ENCODE results near the gene HSPB8. TPM values are rescaled to one million over a fixed set of nuclear protein-coding genes. Genes with fewer than 3 reads are reported as not detected.

The HSPB8 gene
- total and polyA plus RNA-seq, 4 donors: 0.56 to 1.8 (median 1.1) TPM

DNA sequence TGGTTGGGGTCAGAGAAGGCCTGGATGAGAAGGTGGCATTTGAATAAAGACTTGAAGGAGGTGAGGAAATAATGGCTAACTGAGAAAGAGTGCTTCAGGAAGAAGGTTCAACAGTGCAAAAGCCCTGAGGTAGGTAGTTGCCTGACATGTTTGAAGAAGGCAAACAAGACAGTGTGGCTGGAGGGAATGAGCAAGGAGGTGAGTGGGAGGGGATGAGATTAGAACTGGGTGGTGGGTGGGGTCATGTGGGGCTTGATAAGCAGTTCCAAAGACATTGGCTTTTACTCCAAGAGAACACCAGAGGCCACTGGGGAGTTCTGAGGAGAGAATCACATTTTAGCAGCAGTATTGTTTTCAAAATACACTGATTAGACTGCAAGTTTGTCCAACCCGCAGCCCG, 50.5 kb downstream of the HSPB8 start:
- Histone ChIP-seq H3K4me1 (ENCODE audit: control insufficient read depth in 4 of 4, insufficient read depth in 4 of 4, low read length in 3 of 4) (no peaks in the 10 kb centered on the region), H3K27ac (ENCODE audit: low read depth in 1 of 2, low read length in 2 of 2) (no peak overlapping the region), H3K4me3 (ENCODE audit: low read depth in 1 of 3, low read length in 3 of 3) (no peak overlapping the region), H3K36me3 (ENCODE audit: control insufficient read depth in 4 of 4, insufficient read depth in 3 of 4, low read depth in 1 of 4, low read length in 3 of 4) (no peaks in the 10 kb centered on the region), H3K9me3 (ENCODE audit: control insufficient read depth in 4 of 4, low read length in 3 of 4) (no peaks in the 10 kb centered on the region), H3K27me3 (ENCODE audit: control insufficient read depth in 4 of 4, insufficient read depth in 4 of 4, low read length in 3 of 4) (peaks cover 0 to 6% (median 0%) of the 10 kb centered on the region in 4 donors), H3K9ac (ENCODE audit: low read depth in 1 of 2, low read length in 2 of 2) (no peak overlapping the region)
- TF ChIP-seq, protein P1, sequence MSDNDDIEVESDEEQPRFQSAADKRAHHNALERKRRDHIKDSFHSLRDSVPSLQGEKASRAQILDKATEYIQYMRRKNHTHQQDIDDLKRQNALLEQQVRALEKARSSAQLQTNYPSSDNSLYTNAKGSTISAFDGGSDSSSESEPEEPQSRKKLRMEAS (IDR thresholded peaks at IDR 0.05): no peak
- TF ChIP-seq RXRA (IDR thresholded peaks at IDR 0.05) (no peak), HNF4G (IDR thresholded peaks at IDR 0.05) (no peak), RAD21 (IDR thresholded peaks at IDR 0.05) (no peak), REST (IDR thresholded peaks at IDR 0.05) (no peak), FOXA2 (IDR thresholded peaks at IDR 0.05) (no peak), YY1 (IDR thresholded peaks at IDR 0.05) (no peak), EGR1 (IDR thresholded peaks at IDR 0.05; ENCODE audit: low read depth in 2 of 2) (no peak), FOXA1 (IDR thresholded peaks at IDR 0.05) (no peak), JUND (IDR thresholded peaks at IDR 0.05) (no peak), SP1 (IDR thresholded peaks at IDR 0.05) (no peak), CTCF (IDR thresholded peaks at IDR 0.05; ENCODE audit: low read depth, low read length, missing input control) (no peak), TAF1 (conservative IDR thresholded peaks at IDR 0.05) (no peak), HNF4A (conservative IDR thresholded peaks at IDR 0.05) (no peak), NR2F2 (IDR thresholded peaks at IDR 0.05) (no peak), GABPA (IDR thresholded peaks at IDR 0.05 in 1 of 2, conservative IDR thresholded peaks at IDR 0.05 in 1 of 2) (no peak)
- TF ChIP-seq, protein P2, sequence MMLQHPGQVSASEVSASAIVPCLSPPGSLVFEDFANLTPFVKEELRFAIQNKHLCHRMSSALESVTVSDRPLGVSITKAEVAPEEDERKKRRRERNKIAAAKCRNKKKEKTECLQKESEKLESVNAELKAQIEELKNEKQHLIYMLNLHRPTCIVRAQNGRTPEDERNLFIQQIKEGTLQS (IDR thresholded peaks at IDR 0.05): no peak
- TF ChIP-seq, protein P3, sequence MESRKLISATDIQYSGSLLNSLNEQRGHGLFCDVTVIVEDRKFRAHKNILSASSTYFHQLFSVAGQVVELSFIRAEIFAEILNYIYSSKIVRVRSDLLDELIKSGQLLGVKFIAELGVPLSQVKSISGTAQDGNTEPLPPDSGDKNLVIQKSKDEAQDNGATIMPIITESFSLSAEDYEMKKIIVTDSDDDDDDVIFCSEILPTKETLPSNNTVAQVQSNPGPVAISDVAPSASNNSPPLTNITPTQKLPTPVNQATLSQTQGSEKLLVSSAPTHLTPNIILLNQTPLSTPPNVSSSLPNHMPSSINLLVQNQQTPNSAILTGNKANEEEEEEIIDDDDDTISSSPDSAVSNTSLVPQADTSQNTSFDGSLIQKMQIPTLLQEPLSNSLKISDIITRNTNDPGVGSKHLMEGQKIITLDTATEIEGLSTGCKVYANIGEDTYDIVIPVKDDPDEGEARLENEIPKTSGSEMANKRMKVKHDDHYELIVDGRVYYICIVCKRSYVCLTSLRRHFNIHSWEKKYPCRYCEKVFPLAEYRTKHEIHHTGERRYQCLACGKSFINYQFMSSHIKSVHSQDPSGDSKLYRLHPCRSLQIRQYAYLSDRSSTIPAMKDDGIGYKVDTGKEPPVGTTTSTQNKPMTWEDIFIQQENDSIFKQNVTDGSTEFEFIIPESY (IDR thresholded peaks at IDR 0.05): no peak
- no peak for DNase-seq (ENCODE audit: low spot score)
- 95% methylated on average over 2 of the region's 2 CpGs for WGBS

All from liver (tissue), 9 donors.